ENCODE data around the gene SH3RF3.

The SH3RF3 gene

DNA sequence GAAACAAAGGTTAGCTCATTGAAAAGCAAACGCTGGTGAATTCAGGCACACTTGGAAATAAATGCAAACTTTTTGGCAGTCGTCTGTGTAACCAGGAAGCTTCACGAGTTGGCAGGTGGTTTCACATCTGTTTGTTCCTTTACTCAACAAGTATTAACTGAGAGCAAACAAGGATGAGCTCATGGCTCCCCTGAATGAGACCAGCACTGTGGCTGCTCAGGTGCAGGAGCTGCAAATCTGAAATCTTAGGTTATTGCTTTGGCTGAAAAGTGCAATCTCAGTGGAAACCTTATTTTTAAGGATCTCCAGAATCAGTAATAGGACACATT lies 46.3 kb downstream of the SH3RF3 start:
- peaks cover 3 to 47% (median 19%) of the 10 kb centered on the region in 11 experiments; a peak in 19 of 22 replicates for H3K36me3 ChIP-seq
- peaks cover 31 to 63% (median 43%) of the 10 kb centered on the region in 10 experiments for H3K4me1 ChIP-seq
- no peak overlapping the region for H3K9ac ChIP-seq
- H4K20me1 ChIP-seq: peaks cover 34 to 92% (median 75%) of the 10 kb centered on the region in 11 experiments; a peak in 21 of 22 replicates
- no peaks in the 10 kb centered on the region for H3K27me3 ChIP-seq
- no peak for TF ChIP-seq Cebpa-rat (IDR thresholded peaks at IDR 0.05)
- H3K9me3 ChIP-seq (replicated peaks in 1 of 11): peaks cover 32 to 64% (median 60%) of the 10 kb centered on the region in 11 experiments
- H3K4me3 ChIP-seq: no peak overlapping the region
- no peak overlapping the region for H3K27ac ChIP-seq
- peak overlapping the region in 3 of 11 experiments; percentile 54 to 73 (median 66); a peak in 2 of 22 replicates for H3K4me2 ChIP-seq

DNA sequence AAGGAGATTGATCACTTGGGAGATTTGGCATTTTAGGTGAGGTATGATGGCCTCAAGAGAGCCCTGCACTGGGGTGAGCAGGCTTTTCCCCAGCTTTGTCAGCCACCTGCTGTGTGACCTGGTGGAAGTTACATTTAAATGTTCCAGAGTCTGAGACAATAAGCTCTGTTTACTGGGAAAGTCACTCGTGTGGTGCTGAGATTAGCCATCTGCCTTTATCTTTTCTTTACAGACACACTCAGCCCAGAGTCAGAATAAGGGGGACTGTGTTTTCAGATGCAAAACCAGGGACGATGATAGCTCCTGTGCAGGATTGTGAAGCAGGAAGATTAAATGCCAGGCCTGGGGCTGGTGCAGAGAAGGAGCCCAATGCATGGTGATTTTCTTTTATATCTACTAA lies 47.9 kb downstream of the SH3RF3 start:
- no peak for TF ChIP-seq Cebpa-rat (IDR thresholded peaks at IDR 0.05)
- H3K27me3 ChIP-seq: no peaks in the 10 kb centered on the region
- no peak overlapping the region for H3K27ac ChIP-seq
- H3K9ac ChIP-seq: no peak overlapping the region
- no peak overlapping the region for H3K4me3 ChIP-seq
- peaks cover 46 to 79% (median 75%) of the 10 kb centered on the region in 11 experiments for H3K9me3 ChIP-seq (replicated peaks in 1 of 11)
- peaks cover 22 to 92% (median 73%) of the 10 kb centered on the region in 11 experiments; a peak in 21 of 22 replicates for H4K20me1 ChIP-seq
- peaks cover 25 to 48% (median 36%) of the 10 kb centered on the region in 10 experiments for H3K4me1 ChIP-seq
- peaks cover 9 to 63% (median 33%) of the 10 kb centered on the region in 11 experiments; a peak in 20 of 22 replicates for H3K36me3 ChIP-seq
- H3K4me2 ChIP-seq: no peak overlapping the region

DNA sequence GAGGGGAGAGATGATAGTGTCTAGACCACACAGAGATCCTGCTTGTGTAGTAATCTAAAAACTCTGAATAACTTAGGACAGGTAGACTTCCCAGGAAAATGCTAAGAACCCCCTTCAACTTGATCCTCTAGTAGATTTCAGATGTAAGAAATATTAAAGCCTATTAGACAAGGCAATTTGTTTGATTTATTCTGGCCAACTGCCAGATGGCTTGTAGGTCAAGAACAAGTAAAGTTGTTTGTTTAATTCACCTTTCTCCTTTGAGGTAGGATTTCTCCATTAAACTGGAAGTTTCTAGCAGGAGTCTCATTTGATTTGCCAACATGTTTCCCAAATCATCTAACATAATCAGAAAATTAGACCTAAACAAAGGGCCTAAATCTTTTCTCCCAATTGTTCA lies 48.6 kb downstream of the SH3RF3 start:
- Histone ChIP-seq H3K36me3 (peaks cover 9 to 66% (median 36%) of the 10 kb centered on the region in 11 experiments; a peak in 20 of 22 replicates), H3K4me1 (peaks cover 25 to 41% (median 35%) of the 10 kb centered on the region in 10 experiments), H4K20me1 (peaks cover 19 to 92% (median 73%) of the 10 kb centered on the region in 11 experiments; a peak in 20 of 22 replicates), H3K27me3 (no peaks in the 10 kb centered on the region), H3K4me3 (no peak overlapping the region), H3K9ac (no peak overlapping the region), H3K27ac (no peak overlapping the region), H3K9me3 (replicated peaks in 1 of 11) (peaks cover 49 to 83% (median 75%) of the 10 kb centered on the region in 11 experiments), H3K4me2 (no peak overlapping the region)
- no peak for TF ChIP-seq Cebpa-rat (IDR thresholded peaks at IDR 0.05)

DNA sequence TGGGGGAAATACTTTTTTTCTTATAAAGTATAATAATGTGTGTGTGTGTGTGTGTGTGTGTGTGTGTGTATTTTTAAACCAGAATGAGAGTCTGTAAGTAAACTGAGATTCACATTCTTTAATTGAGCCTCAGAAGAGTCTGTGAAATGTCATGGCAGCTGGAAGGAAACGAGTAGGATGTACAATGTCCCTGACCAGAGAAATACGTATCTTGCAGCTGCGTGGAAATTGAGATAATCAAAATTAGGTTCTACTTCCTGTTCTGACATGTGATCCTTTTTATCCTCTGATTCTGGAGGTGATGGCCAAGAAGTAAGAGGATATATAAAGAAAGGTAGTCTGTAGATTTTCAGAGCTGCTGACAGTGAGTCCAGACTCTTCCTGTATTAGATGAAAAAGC lies 50.0 kb downstream of the SH3RF3 start:
- peaks cover 17 to 33% (median 26%) of the 10 kb centered on the region in 10 experiments for H3K4me1 ChIP-seq
- H3K4me3 ChIP-seq: no peak overlapping the region
- H3K9ac ChIP-seq: no peak overlapping the region
- H4K20me1 ChIP-seq: peaks cover 15 to 92% (median 73%) of the 10 kb centered on the region in 11 experiments; a peak in 20 of 22 replicates
- H3K27me3 ChIP-seq: no peaks in the 10 kb centered on the region
- no peak overlapping the region; a peak in 1 of 22 replicates for H3K27ac ChIP-seq
- H3K9me3 ChIP-seq (replicated peaks in 1 of 11): peaks cover 49 to 81% (median 72%) of the 10 kb centered on the region in 11 experiments
- H3K36me3 ChIP-seq: peaks cover 9 to 66% (median 39%) of the 10 kb centered on the region in 11 experiments; a peak in 20 of 22 replicates
- no peak for TF ChIP-seq Cebpa-rat (IDR thresholded peaks at IDR 0.05)
- H3K4me2 ChIP-seq: peak overlapping the region in 6 of 11 experiments; percentile 0 to 20 (median 10); a peak in 5 of 22 replicates

DNA sequence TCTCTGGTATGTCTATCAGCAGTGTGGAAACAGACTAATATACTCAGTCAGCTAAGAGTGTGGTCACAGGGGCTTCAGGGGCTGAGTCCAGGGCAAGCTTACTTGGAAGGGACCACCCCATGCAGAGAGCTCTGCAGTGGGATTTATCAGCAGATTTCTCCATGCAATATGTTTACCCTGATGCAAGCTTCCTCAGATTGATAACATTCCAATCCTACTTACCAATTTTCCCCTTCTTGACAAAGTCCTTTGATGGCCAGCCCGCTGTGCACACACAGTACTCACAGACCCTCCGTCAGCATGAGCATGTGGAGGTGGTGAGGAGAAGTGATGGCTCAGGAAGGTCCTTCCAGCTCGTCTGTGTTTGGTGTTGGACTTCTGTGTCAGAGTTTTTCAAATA lies 51.8 kb downstream of the SH3RF3 start:
- peaks cover 41 to 62% (median 54%) of the 10 kb centered on the region in 11 experiments for H3K9me3 ChIP-seq (replicated peaks in 1 of 11)
- no peaks in the 10 kb centered on the region for H3K27me3 ChIP-seq
- TF ChIP-seq Cebpa-rat (IDR thresholded peaks at IDR 0.05): no peak
- peaks cover 9 to 52% (median 33%) of the 10 kb centered on the region in 11 experiments; a peak in 20 of 22 replicates for H3K36me3 ChIP-seq
- H3K9ac ChIP-seq: no peak overlapping the region
- H3K4me2 ChIP-seq: no peak overlapping the region
- peaks cover 26 to 92% (median 75%) of the 10 kb centered on the region in 11 experiments; a peak in 20 of 22 replicates for H4K20me1 ChIP-seq
- H3K4me1 ChIP-seq: peaks cover 10 to 39% (median 24%) of the 10 kb centered on the region in 10 experiments; a peak in 18 of 20 replicates
- H3K4me3 ChIP-seq: no peak overlapping the region
- no peak overlapping the region for H3K27ac ChIP-seq

DNA sequence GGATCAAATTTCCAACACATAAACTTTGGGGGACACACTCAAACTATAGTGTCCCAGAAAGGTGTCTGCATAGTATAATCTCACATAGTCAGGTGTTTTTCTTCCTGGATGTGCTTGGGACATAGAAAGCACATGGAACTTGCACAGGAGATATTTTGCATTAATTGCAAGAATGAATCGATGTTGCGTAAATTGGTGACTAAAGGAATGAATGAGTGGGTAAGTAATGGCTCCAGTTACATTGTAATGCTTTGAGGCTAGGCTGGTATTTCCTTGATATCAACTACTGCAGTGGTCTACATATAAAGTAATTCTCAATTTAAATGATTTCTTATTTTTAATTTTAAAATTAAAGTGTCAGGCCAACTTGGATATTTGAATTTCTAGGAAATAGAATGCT lies 53.4 kb downstream of the SH3RF3 start:
- H3K4me1 ChIP-seq: peaks cover 10 to 47% (median 28%) of the 10 kb centered on the region in 10 experiments; a peak in 18 of 20 replicates
- peaks cover 36 to 92% (median 75%) of the 10 kb centered on the region in 11 experiments; a peak in 21 of 22 replicates for H4K20me1 ChIP-seq
- H3K4me2 ChIP-seq: no peak overlapping the region
- no peak overlapping the region for H3K4me3 ChIP-seq
- peaks cover 34 to 48% (median 42%) of the 10 kb centered on the region in 11 experiments for H3K9me3 ChIP-seq (replicated peaks in 1 of 11)
- H3K36me3 ChIP-seq: peaks cover 9 to 52% (median 33%) of the 10 kb centered on the region in 11 experiments; a peak in 20 of 22 replicates
- no peaks in the 10 kb centered on the region for H3K27me3 ChIP-seq
- no peak for TF ChIP-seq Cebpa-rat (IDR thresholded peaks at IDR 0.05)
- no peak overlapping the region for H3K9ac ChIP-seq
- no peak overlapping the region for H3K27ac ChIP-seq

DNA sequence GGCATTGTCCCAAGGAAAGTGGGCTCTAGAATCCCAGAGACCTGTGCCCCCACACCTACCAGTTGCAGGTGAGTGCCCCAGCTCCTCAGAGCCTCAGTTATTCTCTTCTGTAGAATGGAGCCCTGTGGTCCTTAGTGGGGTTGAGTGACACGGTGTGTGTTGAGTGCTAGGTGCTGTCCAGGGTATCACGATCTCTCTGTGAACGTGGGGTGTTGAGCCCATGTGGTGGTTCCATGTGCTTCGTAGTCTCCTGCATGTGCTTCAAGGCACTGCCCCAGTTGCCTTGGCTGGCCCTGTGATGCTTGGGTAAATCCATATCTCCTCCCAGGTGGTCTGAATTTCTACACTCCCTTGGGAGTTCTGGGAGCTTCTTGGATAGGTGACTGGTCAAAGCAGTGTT lies 54.9 kb downstream of the SH3RF3 start:
- TF ChIP-seq Cebpa-rat (IDR thresholded peaks at IDR 0.05): no peak
- H4K20me1 ChIP-seq: peaks cover 44 to 100% (median 88%) of the 10 kb centered on the region in 11 experiments; a peak in 21 of 22 replicates
- no peak overlapping the region for H3K9ac ChIP-seq

DNA sequence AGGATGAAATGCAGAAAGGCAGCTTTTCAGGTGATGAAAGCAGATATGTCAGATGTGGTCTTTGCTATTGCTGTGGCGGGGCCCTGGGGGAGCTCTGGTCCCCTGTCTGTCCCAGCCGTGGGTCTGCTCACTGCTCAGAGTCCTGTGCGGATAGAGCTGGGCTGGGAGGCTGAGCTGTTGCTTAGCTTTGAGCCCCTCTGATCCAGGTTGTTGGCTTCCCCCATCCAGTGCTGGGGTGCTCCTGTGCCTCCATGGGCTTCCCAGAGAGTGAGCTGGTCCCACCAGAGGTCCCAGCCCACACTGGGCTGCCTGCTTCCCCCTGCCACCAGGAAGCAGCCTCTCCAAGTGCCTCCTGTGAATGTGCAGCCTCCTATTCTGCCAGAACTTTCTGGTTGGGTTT lies 55.4 kb downstream of the SH3RF3 start:
- Histone ChIP-seq H3K9ac (no peak overlapping the region), H3K9me3 (replicated peaks in 1 of 11) (peaks cover 21 to 28% (median 24%) of the 10 kb centered on the region in 11 experiments), H4K20me1 (peaks cover 47 to 100% (median 93%) of the 10 kb centered on the region in 11 experiments; a peak in 21 of 22 replicates), H3K27me3 (no peaks in the 10 kb centered on the region), H3K27ac (peak overlapping the region in 1 of 11 experiments; percentile 19; a peak in 1 of 22 replicates), H3K4me1 (peaks cover 0 to 36% (median 28%) of the 10 kb centered on the region in 10 experiments; a peak in 16 of 20 replicates), H3K36me3 (peaks cover 8 to 66% (median 37%) of the 10 kb centered on the region in 11 experiments; a peak in 21 of 22 replicates), H3K4me3 (no peak overlapping the region), H3K4me2 (peak overlapping the region in 5 of 11 experiments; percentile 3 to 34 (median 11); a peak in 3 of 22 replicates)
- no peak for TF ChIP-seq Cebpa-rat (IDR thresholded peaks at IDR 0.05)

More for the DNA sequence above, 54.9 kb downstream of the SH3RF3 start:
- Histone ChIP-seq H3K36me3 (peaks cover 9 to 67% (median 40%) of the 10 kb centered on the region in 11 experiments; a peak in 21 of 22 replicates), H3K4me1 (peaks cover 2 to 40% (median 29%) of the 10 kb centered on the region in 10 experiments; a peak in 17 of 20 replicates), H3K4me3 (no peak overlapping the region), H3K9me3 (replicated peaks in 1 of 11) (peaks cover 26 to 33% (median 29%) of the 10 kb centered on the region in 11 experiments), H3K27me3 (no peaks in the 10 kb centered on the region), H3K4me2 (peak overlapping the region in 6 of 11 experiments; percentile 6 to 34 (median 12); a peak in 5 of 22 replicates), H3K27ac (no peak overlapping the region)

DNA sequence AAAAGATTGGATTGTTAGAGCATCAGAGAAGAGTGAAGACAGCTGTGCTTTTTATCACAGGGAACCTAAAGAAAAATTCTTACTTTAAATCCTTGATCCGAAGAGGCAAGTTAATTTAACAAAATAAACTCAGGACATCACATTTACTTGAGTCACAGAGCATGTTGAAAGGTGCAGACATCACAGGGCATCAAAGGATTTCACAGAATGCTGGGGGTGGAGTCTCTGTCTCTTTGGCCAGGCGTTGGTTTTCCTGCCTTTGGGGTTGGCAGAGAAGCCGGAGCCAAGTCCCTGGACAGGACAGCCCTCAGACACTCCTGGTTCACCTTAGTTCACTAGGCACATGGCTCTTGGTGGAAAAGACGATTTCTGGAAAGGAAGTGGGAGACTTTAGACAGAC lies 56.3 kb downstream of the SH3RF3 start:
- Histone ChIP-seq H3K27ac (no peak overlapping the region), H3K27me3 (no peaks in the 10 kb centered on the region), H3K4me3 (no peak overlapping the region), H3K4me2 (no peak overlapping the region), H3K9me3 (replicated peaks in 1 of 11) (peaks cover 11 to 18% (median 14%) of the 10 kb centered on the region in 11 experiments), H4K20me1 (peaks cover 49 to 100% (median 98%) of the 10 kb centered on the region in 11 experiments; a peak in 21 of 22 replicates), H3K4me1 (peaks cover 0 to 36% (median 28%) of the 10 kb centered on the region in 10 experiments; a peak in 16 of 20 replicates), H3K36me3 (peaks cover 0 to 61% (median 27%) of the 10 kb centered on the region in 11 experiments; a peak in 20 of 22 replicates), H3K9ac (peak overlapping the region in 1 of 11 experiments; percentile 10; a peak in 1 of 22 replicates)
- TF ChIP-seq Cebpa-rat (IDR thresholded peaks at IDR 0.05): no peak

All from BLaER1 treated with 17β-estradiol and CSF1 and Interleukin-3, amounts not matched to agents 10 nM and 100 nM (cell line).